Thyroid gland (tissue), 4 donors: ENCODE results near the gene SLC30A3. TPM values are rescaled to one million over a fixed set of nuclear protein-coding genes. Genes with fewer than 3 reads are reported as not detected.

Experiments
- DNase-seq, 2 donors: peaks; one replicate each; pipeline ENCODE4 v3.0.0-alpha.2; 2019
- H3K27ac ChIP-seq, 3 donors: fragments of 200-600 bp; sonication (generic); 1 replicate in 2 of 3; 2 replicates in 1 of 3; pipeline ENCODE4 v1.5.1; 2016 to 2019; ENCODE audit warnings: mild to moderate bottlenecking in 1 of 3, moderate library complexity in 1 of 3
- H3K27me3 ChIP-seq: fragments of 200-600 bp; sonication (generic); one replicate; pipeline ENCODE4 v1.5.1; 2019
- H3K36me3 ChIP-seq, 2 donors: fragments of 200-600 bp; sonication (generic); one replicate each; pipeline ENCODE4 v1.5.1; 2016 to 2019
- H3K4me1 ChIP-seq, 2 donors: fragments of 200-600 bp; sonication (generic); one replicate each; pipeline ENCODE4 v1.5.1; 2017 to 2019
- H3K4me3 ChIP-seq, 3 donors: fragments of 200-600 bp; sonication (generic); replicated peaks in 1 of 3; 1 replicate in 2 of 3; 2 replicates in 1 of 3; pipeline ENCODE4 v1.5.1; 2016; ENCODE audit warnings: mild to moderate bottlenecking in 1 of 3
- H3K9me3 ChIP-seq: fragments of 200-600 bp; sonication (generic); one replicate; pipeline ENCODE4 v1.5.1; 2017
- POLR2A ChIP-seq, 2 donors: fragments of 450-650 bp; IDR thresholded peaks; one replicate each; pipeline ENCODE4 v1.6.1; 2017; ENCODE audit warnings: antibody characterized with exemption in 2 of 2, mild to moderate bottlenecking in 2 of 2, moderate library complexity in 1 of 2
- WGBS, 2 donors: methylation state at CpG; one replicate each; pipeline ENCODE4 v1.1.5; 2017; 5-methylcytosine and 5-hydroxymethylcytosine counted together
- intact Hi-C: fragments of 100-400 bp; cut with DNase I; formaldehyde crosslinking; loops from one replicate; pipeline ENCODE4 v1.15.1; 2023
- total RNA-seq, 4 donors: library from RNA; depleted of rRNA; stranded (reverse); fragments of >200 nt; gene quantifications; one replicate each; pipeline ENCODE4 v1.2.3, GENCODE V29; 2016
- TF ChIP-seq, protein P1 (sequence below), 6 experiments: fragments of 200-600 bp in 3 of 6; fragments of 450-650 bp in 3 of 6; sonication (generic) in 3 of 6; IDR thresholded peaks; one replicate each; pipeline ENCODE4 v1.5.1; 2016 to 2019; ENCODE audit warnings: antibody characterized with exemption in 6 of 6, mild to moderate bottlenecking in 2 of 6, inconsistent platforms in 1 of 6, moderate library complexity in 1 of 6

SLC30A3 gene
- total RNA-seq, 4 donors from 2014 or later, result 0.33 to 0.98 (median 0.80) TPM

DNA sequence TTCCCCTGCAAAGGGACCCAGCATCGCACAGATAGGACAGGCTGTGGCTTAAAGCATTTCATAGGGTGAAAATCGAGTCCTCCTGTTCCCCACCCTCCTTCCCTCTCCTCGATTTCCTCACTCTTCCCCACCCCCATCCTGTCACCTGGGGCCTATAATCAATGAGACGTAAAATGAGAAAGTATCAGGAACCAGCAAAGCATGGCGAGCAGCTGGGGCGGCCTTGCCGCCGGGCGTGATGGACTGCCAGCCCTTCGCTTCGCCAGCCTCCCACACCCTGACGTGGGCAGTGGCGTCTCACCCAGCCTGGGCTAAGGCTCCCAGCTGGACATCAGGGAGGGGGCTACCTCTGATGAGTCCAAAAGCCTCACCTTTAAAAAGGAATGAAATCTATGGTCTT is 11.1 kb downstream of the SLC30A3 start:
- TF ChIP-seq, protein P1, sequence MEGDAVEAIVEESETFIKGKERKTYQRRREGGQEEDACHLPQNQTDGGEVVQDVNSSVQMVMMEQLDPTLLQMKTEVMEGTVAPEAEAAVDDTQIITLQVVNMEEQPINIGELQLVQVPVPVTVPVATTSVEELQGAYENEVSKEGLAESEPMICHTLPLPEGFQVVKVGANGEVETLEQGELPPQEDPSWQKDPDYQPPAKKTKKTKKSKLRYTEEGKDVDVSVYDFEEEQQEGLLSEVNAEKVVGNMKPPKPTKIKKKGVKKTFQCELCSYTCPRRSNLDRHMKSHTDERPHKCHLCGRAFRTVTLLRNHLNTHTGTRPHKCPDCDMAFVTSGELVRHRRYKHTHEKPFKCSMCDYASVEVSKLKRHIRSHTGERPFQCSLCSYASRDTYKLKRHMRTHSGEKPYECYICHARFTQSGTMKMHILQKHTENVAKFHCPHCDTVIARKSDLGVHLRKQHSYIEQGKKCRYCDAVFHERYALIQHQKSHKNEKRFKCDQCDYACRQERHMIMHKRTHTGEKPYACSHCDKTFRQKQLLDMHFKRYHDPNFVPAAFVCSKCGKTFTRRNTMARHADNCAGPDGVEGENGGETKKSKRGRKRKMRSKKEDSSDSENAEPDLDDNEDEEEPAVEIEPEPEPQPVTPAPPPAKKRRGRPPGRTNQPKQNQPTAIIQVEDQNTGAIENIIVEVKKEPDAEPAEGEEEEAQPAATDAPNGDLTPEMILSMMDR (IDR thresholded peaks at IDR 0.05), result no peak
- TF ChIP-seq POLR2A (IDR thresholded peaks at IDR 0.05), result no peak
- H3K9me3 ChIP-seq, result no peaks in the 10 kb centered on the region
- H3K27ac ChIP-seq, result no peak overlapping the region
- no peaks in the 10 kb centered on the region for H3K36me3 ChIP-seq
- intact Hi-C loops, result no loop called here
- WGBS, 2 donors, result 82 to 83% methylated on average over 13 of the region's 13 CpGs
- no peak overlapping the region for H3K4me3 ChIP-seq
- no peaks in the 10 kb centered on the region for H3K27me3 ChIP-seq
- DNase-seq, result no peak
- peaks cover 0 to 7% of the 10 kb centered on the region in 2 donors for H3K4me1 ChIP-seq

DNA sequence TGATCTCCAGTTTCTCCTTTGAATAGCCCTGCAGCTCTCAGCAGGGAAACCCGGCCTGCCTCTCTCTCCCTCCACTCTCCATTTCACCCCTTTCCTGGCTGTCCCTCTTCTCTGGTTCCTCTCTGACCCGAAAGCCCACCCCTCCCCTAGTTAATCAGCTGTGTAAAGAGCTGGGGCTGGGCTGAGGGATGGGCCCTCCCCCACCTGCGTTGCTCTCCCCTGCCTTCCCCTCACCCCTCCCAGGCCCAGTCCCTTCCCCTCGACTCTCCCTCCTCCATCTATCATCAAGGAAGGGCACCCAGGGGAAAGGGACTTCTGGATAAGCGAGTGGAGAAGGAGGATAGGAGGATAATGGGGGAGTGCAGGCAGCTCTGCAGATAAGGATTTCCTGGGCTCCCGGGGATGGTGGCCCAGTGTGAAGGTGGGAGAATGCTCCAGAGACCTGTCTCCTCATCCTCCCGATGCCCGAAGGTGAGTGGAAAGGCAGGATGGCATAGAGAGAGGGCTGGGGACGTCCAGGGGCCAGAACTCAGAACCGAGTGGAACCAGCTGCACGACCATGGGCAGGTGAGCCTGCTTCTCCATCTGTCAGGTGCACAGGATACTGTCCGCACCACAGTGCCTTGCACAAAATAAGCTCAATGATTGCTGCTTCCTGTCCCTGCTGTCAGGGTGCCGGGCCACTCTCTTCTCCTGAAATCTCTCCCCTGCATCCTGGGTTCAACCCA is 12.0 kb downstream of the SLC30A3 start:
- H3K27ac ChIP-seq, result no peak overlapping the region
- 52 to 64% methylated on average over 12 to 13 of the region's 13 CpGs for WGBS, 2 donors
- no peaks in the 10 kb centered on the region for H3K9me3 ChIP-seq
- H3K4me1 ChIP-seq, result peaks cover 0 to 7% of the 10 kb centered on the region in 2 donors
- no peak overlapping the region for H3K4me3 ChIP-seq
- no peak for DNase-seq
- H3K27me3 ChIP-seq, result no peaks in the 10 kb centered on the region
- no peaks in the 10 kb centered on the region for H3K36me3 ChIP-seq
- intact Hi-C loops, result no loop called here
- TF ChIP-seq, protein P1 (IDR thresholded peaks at IDR 0.05), result no peak
- no peak for TF ChIP-seq POLR2A (IDR thresholded peaks at IDR 0.05)

DNA sequence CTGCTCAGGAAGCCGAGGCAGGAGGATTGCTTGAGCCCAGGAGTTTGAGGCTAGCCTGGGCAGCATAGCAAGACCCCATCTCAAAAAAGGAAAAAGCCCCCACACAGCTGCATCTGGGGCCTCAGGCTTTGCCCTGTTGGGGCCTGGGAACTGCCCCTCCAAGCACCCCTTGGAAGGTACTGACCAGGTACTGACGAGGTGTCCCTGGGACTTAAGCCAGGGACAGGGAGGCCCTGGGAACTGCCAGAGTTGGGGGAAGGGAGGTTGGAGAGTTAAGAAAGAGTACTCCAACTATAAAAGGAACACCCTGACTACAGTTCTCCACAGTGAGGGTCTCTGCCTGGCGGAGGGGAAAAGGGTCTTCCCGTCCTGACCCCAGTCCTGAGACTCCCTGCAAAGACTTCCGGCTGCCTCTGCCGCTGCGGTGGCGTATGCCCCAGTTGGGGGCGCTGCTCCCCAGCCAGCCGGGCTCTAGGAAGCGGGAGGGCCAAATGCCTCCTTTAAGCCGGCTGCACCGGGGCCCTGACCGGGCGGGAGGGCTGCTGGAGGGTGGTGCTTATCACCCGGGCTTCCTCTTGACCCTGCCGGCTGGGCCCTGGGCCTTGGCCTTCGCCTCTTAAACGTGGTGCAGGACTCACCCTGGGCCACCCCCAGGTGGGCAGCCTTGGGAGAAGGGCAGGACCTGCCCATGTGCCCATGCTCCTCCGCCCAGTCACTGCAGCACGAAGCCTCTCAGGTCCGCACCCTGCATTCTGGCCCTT is 12.8 kb downstream of the SLC30A3 start:
- peaks cover 0 to 7% of the 10 kb centered on the region in 2 donors for H3K4me1 ChIP-seq
- H3K36me3 ChIP-seq, result no peaks in the 10 kb centered on the region
- WGBS, 2 donors, result 29 to 55% methylated on average over 6 to 15 of the region's 22 CpGs
- DNase-seq, result peak; percentile 61 to 64
- intact Hi-C loops, result loop anchor here (5.0 kb wide), 1 partner anchor 32 kb away; the partner anchor contains the start of gene TRIM54
- no peak for TF ChIP-seq POLR2A (IDR thresholded peaks at IDR 0.05)
- TF ChIP-seq, protein P1 (IDR thresholded peaks at IDR 0.05), result peak; percentile 27 to 82 (median 68)
- no peaks in the 10 kb centered on the region for H3K9me3 ChIP-seq
- no peaks in the 10 kb centered on the region for H3K27me3 ChIP-seq
- no peak overlapping the region for H3K27ac ChIP-seq
- H3K4me3 ChIP-seq, result no peak overlapping the region

DNA sequence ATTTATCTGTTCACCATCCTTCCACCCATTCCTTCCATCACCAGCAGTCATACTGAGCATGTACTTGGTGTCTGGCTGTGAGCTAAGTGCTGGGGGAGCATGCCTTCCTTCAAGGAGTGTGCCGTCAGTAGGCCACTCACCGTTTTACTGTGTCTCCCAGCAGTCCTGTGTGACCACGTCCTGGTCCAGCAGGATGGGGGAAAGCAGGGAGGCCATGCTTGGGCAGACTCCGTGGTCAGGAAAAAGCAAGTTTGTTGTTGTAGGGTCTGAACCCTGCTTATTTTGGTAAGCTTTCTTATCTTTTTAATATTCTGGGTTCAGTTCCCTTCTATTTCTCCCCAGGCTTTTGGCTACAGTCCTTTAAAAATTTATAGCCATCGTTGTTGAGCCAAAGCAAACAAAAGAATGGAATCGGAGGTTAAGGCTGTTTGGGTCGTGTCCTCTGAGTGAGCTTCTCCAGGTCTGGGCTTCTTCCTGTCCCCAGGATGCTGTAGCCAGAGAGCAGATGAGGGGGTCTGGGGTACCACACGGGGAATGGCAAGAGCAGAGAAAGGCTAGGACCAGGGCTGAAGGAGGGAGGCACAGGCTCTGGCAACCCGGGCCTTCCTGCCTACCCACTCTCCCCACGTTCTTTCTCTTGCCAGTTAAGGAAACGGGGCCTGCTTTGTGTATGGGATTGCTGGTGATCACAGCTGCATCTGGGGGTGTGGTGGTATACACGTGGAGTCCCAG is 13.5 kb downstream of the SLC30A3 start:
- Histone ChIP-seq H3K4me3 (no peak overlapping the region), H3K27ac (no peak overlapping the region), H3K9me3 (no peaks in the 10 kb centered on the region), H3K27me3 (no peaks in the 10 kb centered on the region), H3K36me3 (no peaks in the 10 kb centered on the region), H3K4me1 (peaks cover 0 to 7% of the 10 kb centered on the region in 2 donors)
- intact Hi-C loops, result loop anchor here (5.0 kb wide), 1 partner anchor 33 kb away; the partner anchor contains the start of gene TRIM54
- DNase-seq, result no peak
- WGBS, 2 donors, result 56 to 68% methylated on average over 12 of the region's 12 CpGs
- TF ChIP-seq, protein P1 (IDR thresholded peaks at IDR 0.05), result no peak
- no peak for TF ChIP-seq POLR2A (IDR thresholded peaks at IDR 0.05)
